HEK293T (cell line): ENCODE data around the gene PHACTR3.

ENCODE experiments used
- CTBP1 ChIP-seq: fragments of 450-650 bp; IDR thresholded peaks from 2 replicates; pipeline ENCODE4 v1.6.1; 2016; ENCODE audit warnings: borderline replicate concordance
- ELF4 ChIP-seq: fragments of 450-650 bp; IDR thresholded peaks from 2 replicates; pipeline ENCODE4 v1.6.1; 2017; ENCODE audit warnings: antibody characterized with exemption
- FOXA1 ChIP-seq: fragments of 450-650 bp; IDR thresholded peaks from 2 replicates; pipeline ENCODE4 v1.6.1; 2016; ENCODE audit warnings: mild to moderate bottlenecking
- FOXK2 ChIP-seq: fragments of 450-650 bp; IDR thresholded peaks from 2 replicates; pipeline ENCODE4 v1.6.1; 2016; ENCODE audit warnings: mild to moderate bottlenecking
- FOXM1 ChIP-seq: fragments of 450-650 bp; IDR thresholded peaks from 2 replicates; pipeline ENCODE4 v1.6.1; 2017; ENCODE audit warnings: mild to moderate bottlenecking, borderline replicate concordance
- HDGF ChIP-seq: fragments of 450-650 bp; IDR thresholded peaks from 2 replicates; pipeline ENCODE4 v1.6.1; 2017; ENCODE audit warnings: antibody characterized with exemption, borderline replicate concordance
- L3MBTL2 ChIP-seq: fragments of 450-650 bp; conservative IDR thresholded peaks from 2 replicates; pipeline ENCODE4 v1.6.1; 2016; ENCODE audit warnings: mild to moderate bottlenecking
- LEF1 ChIP-seq: fragments of 450-650 bp; IDR thresholded peaks from 2 replicates; pipeline ENCODE4 v1.6.1; 2017; ENCODE audit warnings: mild to moderate bottlenecking, borderline replicate concordance
- NFRKB ChIP-seq: fragments of 450-650 bp; IDR thresholded peaks from 2 replicates; pipeline ENCODE4 v1.6.1; 2016; ENCODE audit warnings: mild to moderate bottlenecking, moderate library complexity
- SP1 ChIP-seq: fragments of 450-650 bp; IDR thresholded peaks from 2 replicates; pipeline ENCODE4 v1.6.1; 2017
- SUZ12 ChIP-seq: fragments of 450-650 bp; IDR thresholded peaks from 2 replicates; pipeline ENCODE4 v1.6.1; 2016; ENCODE audit warnings: mild to moderate bottlenecking
- TARDBP ChIP-seq: fragments of 450-650 bp; IDR thresholded peaks from 2 replicates; pipeline ENCODE4 v1.6.1; 2016
- TF ChIP-seq, protein P1 (sequence below): fragments of 450-650 bp; IDR thresholded peaks from 2 replicates; pipeline ENCODE4 v1.6.1; 2016

- TF ChIP-seq SUZ12 (no peak), ELF4 (no peak), LEF1 (no peak), NFRKB (no peak), TARDBP (no peak), L3MBTL2 (no peak), FOXM1 (no peak), HDGF (no peak), SP1 (no peak), CTBP1 (no peak), FOXK2 (no peak), FOXA1 (no peak)
- TF ChIP-seq, protein P1, sequence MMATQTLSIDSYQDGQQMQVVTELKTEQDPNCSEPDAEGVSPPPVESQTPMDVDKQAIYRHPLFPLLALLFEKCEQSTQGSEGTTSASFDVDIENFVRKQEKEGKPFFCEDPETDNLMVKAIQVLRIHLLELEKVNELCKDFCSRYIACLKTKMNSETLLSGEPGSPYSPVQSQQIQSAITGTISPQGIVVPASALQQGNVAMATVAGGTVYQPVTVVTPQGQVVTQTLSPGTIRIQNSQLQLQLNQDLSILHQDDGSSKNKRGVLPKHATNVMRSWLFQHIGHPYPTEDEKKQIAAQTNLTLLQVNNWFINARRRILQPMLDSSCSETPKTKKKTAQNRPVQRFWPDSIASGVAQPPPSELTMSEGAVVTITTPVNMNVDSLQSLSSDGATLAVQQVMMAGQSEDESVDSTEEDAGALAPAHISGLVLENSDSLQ: no peak
Observed at GRCh38 chr20:59895908-59896307, 291.6 kb downstream of the PHACTR3 start.
